Measurements from ENCODE around the gene FKBP1B. TPM values are rescaled to one million over a fixed set of nuclear protein-coding genes. Genes with fewer than 3 reads are reported as not detected.
A peak's percentile ranks its signal among the peaks of the same experiment; 100 is the strongest.
"Not testable (repeated sequence)": the region's sequence is repeated elsewhere in the genome, so short reads cannot be mapped to it uniquely, and the experiment has no call there.

Gene FKBP1B
- total RNA-seq, 1 donor, result 7.9 TPM

- peak; percentile 87 for DNase-seq (ENCODE audit: low read depth)
- peak within 1 kb of the TSS; percentile 82 for H3K4me3 ChIP-seq (ENCODE audit: low read depth, low read length)
- peak; percentile 70 for TF ChIP-seq CTCF (IDR thresholded peaks at IDR 0.05; ENCODE audit: insufficient read depth, low read length)
These were observed 35.1 kb downstream of the FKBP1B start, which contains the start of gene TP53I3 for GRCh38 chr2:24084386-24085199. TSS of gene TP53I3 (minus strand) at chr2:24084834. CDS start at chr2:24084326, 508 bp downstream.

GRCh38 chr2:24085200-24085489 is 35.6 kb downstream of the FKBP1B start:
- no peak for TF ChIP-seq CTCF (IDR thresholded peaks at IDR 0.05; ENCODE audit: insufficient read depth, low read length)
- DNase-seq (ENCODE audit: low read depth), result no peak
- H3K4me3 ChIP-seq (ENCODE audit: low read depth, low read length), result peak overlapping the region; percentile 82

GRCh38 chr2:24086241-24086640 is 36.7 kb downstream of the FKBP1B start:
- no peak for TF ChIP-seq CTCF (IDR thresholded peaks at IDR 0.05; ENCODE audit: insufficient read depth, low read length)
- DNase-seq (ENCODE audit: low read depth), result no peak
- no peak overlapping the region for H3K4me3 ChIP-seq (ENCODE audit: low read depth, low read length)

GRCh38 chr2:24087032-24087431 is 37.5 kb downstream of the FKBP1B start:
- no peak for DNase-seq (ENCODE audit: low read depth)
- H3K4me3 ChIP-seq (ENCODE audit: low read depth, low read length), result no peak overlapping the region
- TF ChIP-seq CTCF (IDR thresholded peaks at IDR 0.05; ENCODE audit: insufficient read depth, low read length), result no peak

GRCh38 chr2:24088821-24089359 is 39.3 kb downstream of the FKBP1B start:
- DNase-seq (ENCODE audit: low read depth), result no peak
- TF ChIP-seq CTCF (IDR thresholded peaks at IDR 0.05; ENCODE audit: insufficient read depth, low read length), result no peak
- H3K4me3 ChIP-seq (ENCODE audit: low read depth, low read length), result no peak overlapping the region

- H3K4me3 ChIP-seq (ENCODE audit: low read depth, low read length); DNase-seq (ENCODE audit: low read depth): not testable (repeated sequence)
These were observed 43.7 kb downstream of the FKBP1B start for GRCh38 chr2:24093270-24093669.

GRCh38 chr2:24095171-24095677 is 45.7 kb downstream of the FKBP1B start:
- H3K4me3 ChIP-seq (ENCODE audit: low read depth, low read length); DNase-seq (ENCODE audit: low read depth): not testable (repeated sequence)

GRCh38 chr2:24100732-24101131 is 51.2 kb downstream of the FKBP1B start:
- not testable (repeated sequence) for DNase-seq (ENCODE audit: low read depth); H3K4me3 ChIP-seq (ENCODE audit: low read depth, low read length)
